BLaER1 (cell line): ENCODE results near the gene PTTG1IP.

Source experiments
- H3K27ac ChIP-seq: shearing (Covaris generic); formaldehyde crosslinking; 2 replicates; pipeline ENCODE4 v1.8.1; 2022
- H3K27me3 ChIP-seq: shearing (Covaris generic); formaldehyde crosslinking; 2 replicates; pipeline ENCODE4 v1.8.1; 2022
- H3K36me3 ChIP-seq: shearing (Covaris generic); formaldehyde crosslinking; 2 replicates; pipeline ENCODE4 v1.8.1; 2022
- H3K4me1 ChIP-seq: shearing (Covaris generic); formaldehyde crosslinking; 2 replicates; pipeline ENCODE4 v1.8.1; 2022
- H3K4me2 ChIP-seq: shearing (Covaris generic); formaldehyde crosslinking; 2 replicates; pipeline ENCODE4 v1.8.1; 2022
- H3K4me3 ChIP-seq: shearing (Covaris generic); formaldehyde crosslinking; 2 replicates; pipeline ENCODE4 v1.8.1; 2022
- H3K9ac ChIP-seq: shearing (Covaris generic); formaldehyde crosslinking; 2 replicates; pipeline ENCODE4 v1.8.1; 2022
- H3K9me3 ChIP-seq: shearing (Covaris generic); formaldehyde crosslinking; 2 replicates; pipeline ENCODE4 v1.8.1; 2022
- H4K20me1 ChIP-seq: shearing (Covaris generic); formaldehyde crosslinking; 2 replicates; pipeline ENCODE4 v1.8.1; 2022
- Cebpa-rat ChIP-seq: shearing (Covaris generic); IDR thresholded peaks from 2 replicates; pipeline ENCODE4 v1.8.1; 2022

Gene PTTG1IP

GRCh38 chr21:44842721-44843445 is 30.6 kb downstream of the PTTG1IP start:
- no peaks in the 10 kb centered on the region for H3K27me3 ChIP-seq
- TF ChIP-seq Cebpa-rat, result no peak

GRCh38 chr21:44842087-44842486 is 31.4 kb downstream of the PTTG1IP start:
- H3K27me3 ChIP-seq, result no peaks in the 10 kb centered on the region
- H3K4me2 ChIP-seq, result no peak overlapping the region
- peaks cover 34% of the 10 kb centered on the region for H3K4me1 ChIP-seq
- H3K9ac ChIP-seq, result no peak overlapping the region
- no peak overlapping the region for H3K4me3 ChIP-seq
- no peak for TF ChIP-seq Cebpa-rat
- no peaks in the 10 kb centered on the region for H3K9me3 ChIP-seq
- no peaks in the 10 kb centered on the region for H3K36me3 ChIP-seq
- no peak overlapping the region for H3K27ac ChIP-seq
- peaks cover 5% of the 10 kb centered on the region for H4K20me1 ChIP-seq

More at GRCh38 chr21:44842721-44843445, 30.6 kb downstream of the PTTG1IP start:
- H3K9ac ChIP-seq, result no peak overlapping the region
- H3K9me3 ChIP-seq, result no peaks in the 10 kb centered on the region
- no peak overlapping the region for H3K27ac ChIP-seq
- H4K20me1 ChIP-seq, result peaks cover 12% of the 10 kb centered on the region
- peaks cover 3% of the 10 kb centered on the region for H3K36me3 ChIP-seq
- H3K4me1 ChIP-seq, result peaks cover 37% of the 10 kb centered on the region
- H3K4me3 ChIP-seq, result no peak overlapping the region
- H3K4me2 ChIP-seq, result no peak overlapping the region

- Histone ChIP-seq H3K36me3 (no peaks in the 10 kb centered on the region), H3K9me3 (no peaks in the 10 kb centered on the region), H4K20me1 (no peaks in the 10 kb centered on the region), H3K4me1 (peaks cover 28% of the 10 kb centered on the region), H3K27ac (no peak overlapping the region), H3K4me3 (no peak overlapping the region), H3K9ac (no peak overlapping the region), H3K27me3 (no peaks in the 10 kb centered on the region), H3K4me2 (no peak overlapping the region)
- no peak for TF ChIP-seq Cebpa-rat
Observed at GRCh38 chr21:44840771-44841170, 32.7 kb downstream of the PTTG1IP start.

- Histone ChIP-seq H3K9ac (no peak overlapping the region), H4K20me1 (no peaks in the 10 kb centered on the region), H3K4me2 (no peak overlapping the region), H3K4me3 (no peak overlapping the region), H3K9me3 (no peaks in the 10 kb centered on the region), H3K27me3 (no peaks in the 10 kb centered on the region), H3K36me3 (no peaks in the 10 kb centered on the region), H3K27ac (no peak overlapping the region), H3K4me1 (peaks cover 13% of the 10 kb centered on the region)
- no peak for TF ChIP-seq Cebpa-rat
Observed at GRCh38 chr21:44838951-44839350, 34.5 kb downstream of the PTTG1IP start.

- no peaks in the 10 kb centered on the region for H3K9me3 ChIP-seq
- no peak overlapping the region for H3K27ac ChIP-seq
- H3K4me3 ChIP-seq, result no peak overlapping the region
- H3K9ac ChIP-seq, result no peak overlapping the region
- H4K20me1 ChIP-seq, result no peaks in the 10 kb centered on the region
- no peak for TF ChIP-seq Cebpa-rat
- H3K36me3 ChIP-seq, result no peaks in the 10 kb centered on the region
- no peak overlapping the region for H3K4me2 ChIP-seq
- H3K27me3 ChIP-seq, result no peaks in the 10 kb centered on the region
- peaks cover 13% of the 10 kb centered on the region for H3K4me1 ChIP-seq
Observed at GRCh38 chr21:44838039-44838895, 35.2 kb downstream of the PTTG1IP start.

DNA sequence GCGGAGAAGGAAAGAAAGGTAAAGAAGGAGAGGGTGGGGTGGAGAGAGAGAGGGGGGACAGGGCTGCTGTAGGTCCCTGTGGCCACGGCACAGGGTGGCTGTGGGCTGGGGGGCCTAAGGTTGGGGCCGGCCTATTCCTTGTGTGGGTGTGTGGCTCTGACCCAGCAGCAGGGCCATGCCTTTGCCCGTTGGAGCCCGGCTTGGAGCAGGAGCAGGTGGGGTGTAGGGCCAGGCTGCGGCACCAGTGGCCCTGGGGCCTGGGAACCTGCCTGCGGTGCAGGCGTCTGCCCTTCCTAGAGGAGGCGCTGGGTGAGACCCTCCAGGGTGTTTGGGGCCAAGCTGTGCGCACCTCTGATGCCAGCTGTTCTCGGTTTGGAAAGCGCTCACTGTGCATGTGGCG is 36.0 kb downstream of the PTTG1IP start:
- Histone ChIP-seq H3K4me1 (peaks cover 13% of the 10 kb centered on the region), H3K9me3 (no peaks in the 10 kb centered on the region), H3K4me2 (no peak overlapping the region), H3K36me3 (no peaks in the 10 kb centered on the region), H3K9ac (no peak overlapping the region), H3K4me3 (no peak overlapping the region), H3K27ac (no peak overlapping the region), H4K20me1 (no peaks in the 10 kb centered on the region), H3K27me3 (no peaks in the 10 kb centered on the region)
- TF ChIP-seq Cebpa-rat, result no peak

- no peak overlapping the region for H3K9ac ChIP-seq
- H3K4me2 ChIP-seq, result peak overlapping the region; percentile 49
- H4K20me1 ChIP-seq, result no peaks in the 10 kb centered on the region
- H3K27me3 ChIP-seq, result no peaks in the 10 kb centered on the region
- peaks cover 14% of the 10 kb centered on the region for H3K4me1 ChIP-seq
- no peak overlapping the region for H3K27ac ChIP-seq
- no peaks in the 10 kb centered on the region for H3K9me3 ChIP-seq
- TF ChIP-seq Cebpa-rat, result no peak
- no peak overlapping the region for H3K4me3 ChIP-seq
- H3K36me3 ChIP-seq, result no peaks in the 10 kb centered on the region
Observed at GRCh38 chr21:44836666-44837471, 36.6 kb downstream of the PTTG1IP start.

DNA sequence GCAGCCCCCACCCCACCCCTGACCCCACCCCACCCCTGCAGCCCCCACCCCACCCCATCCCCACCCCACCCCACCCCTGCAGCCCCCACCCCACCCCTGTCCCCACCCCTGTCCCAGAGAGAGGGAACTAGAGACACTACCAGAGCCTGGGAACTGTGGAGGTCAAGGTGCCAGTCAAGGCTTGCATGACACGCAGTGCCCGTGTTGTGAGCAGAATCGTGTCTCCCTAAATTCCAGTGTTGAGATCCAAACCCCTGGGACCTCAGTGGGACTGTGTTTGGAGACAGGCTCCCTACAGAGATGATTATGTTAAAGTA is 37.2 kb downstream of the PTTG1IP start:
- Histone ChIP-seq H3K9ac (no peak overlapping the region), H3K9me3 (no peaks in the 10 kb centered on the region), H3K27ac (no peak overlapping the region), H3K4me3 (no peak overlapping the region), H3K36me3 (no peaks in the 10 kb centered on the region), H3K4me1 (peaks cover 20% of the 10 kb centered on the region), H3K27me3 (no peaks in the 10 kb centered on the region), H3K4me2 (peak overlapping the region; percentile 49), H4K20me1 (no peaks in the 10 kb centered on the region)
- no peak for TF ChIP-seq Cebpa-rat

DNA sequence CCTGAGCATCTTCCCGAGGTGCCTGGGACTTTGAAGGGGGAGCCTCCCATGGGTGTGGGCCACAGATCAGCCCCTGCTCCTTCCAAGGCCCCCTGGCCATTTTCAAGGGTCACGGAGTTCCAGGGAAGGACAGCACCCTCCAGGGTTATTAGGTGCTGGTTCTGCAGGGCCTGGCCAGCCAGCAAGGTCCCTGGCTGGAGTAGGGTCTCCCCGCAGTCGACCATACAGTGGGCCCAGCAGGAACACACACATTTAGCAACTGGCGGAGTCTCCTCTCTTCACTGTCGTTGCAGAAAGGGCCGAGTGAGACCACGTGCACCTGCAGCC is 37.9 kb downstream of the PTTG1IP start:
- Histone ChIP-seq H4K20me1 (no peaks in the 10 kb centered on the region), H3K4me3 (no peak overlapping the region), H3K9me3 (no peaks in the 10 kb centered on the region), H3K9ac (no peak overlapping the region), H3K4me1 (peaks cover 25% of the 10 kb centered on the region), H3K27ac (no peak overlapping the region), H3K4me2 (no peak overlapping the region), H3K36me3 (no peaks in the 10 kb centered on the region), H3K27me3 (no peaks in the 10 kb centered on the region)
- no peak for TF ChIP-seq Cebpa-rat
